IMR-90 (cell line): Measurements from ENCODE around the gene CENPP. TPM values are rescaled to one million over a fixed set of nuclear protein-coding genes. Genes with fewer than 3 reads are reported as not detected.

Source experiments
- ATAC-seq: fragments of 200-7000 bp; cut with Tn5 transposase; 2 replicates; pipeline ENCODE4 v1.9.1; 2020; ENCODE audit warnings: low read depth, mild to moderate bottlenecking, moderate library complexity
- BruUV-seq: library from RNA; stranded (reverse); fragments of 400-500 nt; replicated peaks from 2 replicates; lab custom pipeline; 2021; lab: Mats Ljungman, UMichigan
- CTCF ChIA-PET: fragments of 300-600 bp; formaldehyde crosslinking; extraction: SDS; loops from one replicate; lab custom pipeline; 2021; ENCODE audit warnings: antibody characterized with exemption; lab: Yijun Ruan, JAX
- POLR2A ChIA-PET: fragments of 300-600 bp; sonication (Branson Sonifier 250); formaldehyde crosslinking; loops from one replicate; lab custom pipeline; 2022; ENCODE audit warnings: antibody characterized with exemption; ENCODE audit not compliant: unreplicated experiment; lab: Charles Lee
- DNase-seq: peaks from one replicate; pipeline ENCODE4 v3.0.0; 2013
- H2AFZ ChIP-seq: replicated peaks from 2 replicates; pipeline ENCODE3; 2013; ENCODE audit warnings: low read length, mild to moderate bottlenecking; ENCODE audit not compliant: poor library complexity
- H2AK5ac ChIP-seq: 2 replicates; pipeline ENCODE4 v1.6.1; 2013; ENCODE audit warnings: low read depth, low read length, inconsistent platforms
- H2AK9ac ChIP-seq: replicated peaks from 2 replicates; pipeline ENCODE3; 2013; ENCODE audit warnings: mild to moderate bottlenecking, low read depth, low read length, moderate library complexity; ENCODE audit not compliant: poor library complexity
- H2BK120ac ChIP-seq: 2 replicates; pipeline ENCODE4 v1.6.1; 2013; ENCODE audit warnings: low read depth, low read length, inconsistent platforms
- H2BK15ac ChIP-seq: 3 replicates; pipeline ENCODE4 v1.6.1; 2013; ENCODE audit warnings: low read depth, low read length, inconsistent platforms
- H2BK20ac ChIP-seq: 2 replicates; pipeline ENCODE4 v1.6.1; 2013; ENCODE audit warnings: low read depth, mild to moderate bottlenecking, inconsistent platforms, low read length, moderate library complexity
- H2BK5ac ChIP-seq: 2 replicates; pipeline ENCODE4 v1.6.1; 2013; ENCODE audit warnings: mild to moderate bottlenecking, low read depth, low read length, inconsistent platforms; ENCODE audit not compliant: poor library complexity, severe bottlenecking
- H3K14ac ChIP-seq: replicated peaks from 2 replicates; pipeline ENCODE4 v1.6.1; 2013; ENCODE audit warnings: low read depth, low read length, inconsistent platforms
- H3K18ac ChIP-seq: 2 replicates; pipeline ENCODE4 v1.6.1; 2013; ENCODE audit warnings: low read depth, low read length, control low read depth
- H3K23ac ChIP-seq: 2 replicates; pipeline ENCODE4 v1.6.1; 2013; ENCODE audit warnings: low read depth, low read length, inconsistent platforms
- H3K27ac ChIP-seq: 2 replicates; pipeline ENCODE4 v1.5.1; 2013; ENCODE audit warnings: mild to moderate bottlenecking, control low read depth, low read length; ENCODE audit not compliant: insufficient read depth
- H3K27me3 ChIP-seq: 2 replicates; pipeline ENCODE4 v1.6.1; 2013; ENCODE audit warnings: low read length; ENCODE audit not compliant: control insufficient read depth, insufficient read depth
- H3K36me3 ChIP-seq: 2 replicates; pipeline ENCODE4 v1.6.1; 2013; ENCODE audit warnings: low read length, mixed read lengths; ENCODE audit not compliant: control insufficient read depth, insufficient read depth
- H3K4ac ChIP-seq: 2 replicates; pipeline ENCODE4 v1.6.1; 2013; ENCODE audit warnings: low read depth, low read length, inconsistent platforms
- H3K4me1 ChIP-seq: 2 replicates; pipeline ENCODE4 v1.6.1; 2013; ENCODE audit warnings: low read length, mixed read lengths; ENCODE audit not compliant: control insufficient read depth, insufficient read depth
- H3K4me2 ChIP-seq: 2 replicates; pipeline ENCODE4 v1.6.1; 2013; ENCODE audit warnings: low read depth, mild to moderate bottlenecking, control low read depth, low read length, moderate library complexity
- H3K4me3 ChIP-seq: 2 replicates; pipeline ENCODE4 v1.5.1; 2013; ENCODE audit warnings: low read depth, mild to moderate bottlenecking, control low read depth, low read length, moderate library complexity; ENCODE audit not compliant: insufficient read depth
- H3K56ac ChIP-seq: 2 replicates; pipeline ENCODE4 v1.6.1; 2013; ENCODE audit warnings: low read length, inconsistent platforms; ENCODE audit not compliant: insufficient read depth; ENCODE audit errors: extremely low read depth
- H3K79me1 ChIP-seq, 2 experiments: 2 replicates each; pipeline ENCODE4 v1.6.1; 2013; ENCODE audit warnings: low read length in 2 of 2, inconsistent platforms in 1 of 2, low read depth in 1 of 2
- H3K9ac ChIP-seq: 2 replicates; pipeline ENCODE4 v1.6.1; 2013; ENCODE audit warnings: low read depth, low read length, control low read depth
- H3K9me1 ChIP-seq: 2 replicates; pipeline ENCODE4 v1.6.1; 2013; ENCODE audit warnings: low read length, inconsistent platforms; ENCODE audit not compliant: insufficient read depth
- H3K9me3 ChIP-seq: 2 replicates; pipeline ENCODE4 v1.6.1; 2013; ENCODE audit warnings: low read length; ENCODE audit not compliant: control insufficient read depth, insufficient read depth
- H4K20me1 ChIP-seq: 2 replicates; pipeline ENCODE4 v1.6.1; 2013; ENCODE audit warnings: low read length, inconsistent platforms; ENCODE audit not compliant: insufficient read depth
- H4K5ac ChIP-seq: 2 replicates; pipeline ENCODE4 v1.6.1; 2013; ENCODE audit warnings: mild to moderate bottlenecking, low read depth, low read length, control low read depth
- H4K8ac ChIP-seq, 2 experiments: 2 replicates each; pipeline ENCODE4 v1.6.1; 2013; ENCODE audit warnings: low read depth in 2 of 2, low read length in 2 of 2, control low read depth in 1 of 2, inconsistent platforms in 1 of 2
- H4K91ac ChIP-seq: 2 replicates; pipeline ENCODE4 v1.6.1; 2013; ENCODE audit warnings: low read depth, low read length, inconsistent platforms; ENCODE audit not compliant: insufficient read depth
- BHLHE40 ChIP-seq: fragments of 150-350 bp; IDR thresholded peaks from 2 replicates; pipeline ENCODE4 v1.6.1; 2016; ENCODE audit warnings: mild to moderate bottlenecking, low read depth, low read length
- RAD21 ChIP-seq: IDR thresholded peaks from 2 replicates; pipeline ENCODE4 v1.6.1; 2012; ENCODE audit warnings: low read length, improper control_type of control experiment
- WGBS, 2 experiments: methylation state at CpG; one replicate each; pipeline versions ENCODE4 v1.1.5 to v1.1.7; 2013; ENCODE audit warnings: missing lambda C conversion rate in 2 of 2; ENCODE audit not compliant: insufficient read length in 1 of 2; ENCODE audit errors: extremely low coverage in 2 of 2; 5-methylcytosine and 5-hydroxymethylcytosine counted together
- dilution Hi-C: fragments of 300-500 bp; cut with HindIII; formaldehyde crosslinking; loops from one replicate; pipeline ENCODE4 v1.14.3; 2018; ENCODE audit warnings: low sequenced_read_pairs; ENCODE audit not compliant: unreplicated experiment
- in situ Hi-C: fragments of 300-500 bp; cut with MboI; formaldehyde crosslinking; loops from 3 replicates; pipeline ENCODE4 v1.14.3; 2019; ENCODE audit warnings: low sequenced_read_pairs, inconsistent platforms, mixed read lengths
- intact Hi-C: fragments of 100-400 bp; cut with micrococcal nuclease; formaldehyde crosslinking; loops from 2 replicates; pipeline ENCODE4 v1.10.0; 2022
- polyA plus RNA-seq, 3 experiments: library from polyadenylated mRNA; depleted of rRNA; stranded (reverse); fragments of >200 nt; gene quantifications; 2 replicates each; pipeline ENCODE4 v1.2.3, GENCODE V29; 2012; ENCODE audit warnings: low replicate concordance in 1 of 3
- total RNA-seq: library from RNA; depleted of rRNA; stranded (reverse); fragments of >200 nt; gene quantifications from 2 replicates; pipeline ENCODE4 v1.2.3, GENCODE V29; 2012

Gene CENPP
- total and polyA plus RNA-seq, 2 of the 4 experiments (the other 2 are of a cell fraction): 1.4 to 2.0 TPM

DNA sequence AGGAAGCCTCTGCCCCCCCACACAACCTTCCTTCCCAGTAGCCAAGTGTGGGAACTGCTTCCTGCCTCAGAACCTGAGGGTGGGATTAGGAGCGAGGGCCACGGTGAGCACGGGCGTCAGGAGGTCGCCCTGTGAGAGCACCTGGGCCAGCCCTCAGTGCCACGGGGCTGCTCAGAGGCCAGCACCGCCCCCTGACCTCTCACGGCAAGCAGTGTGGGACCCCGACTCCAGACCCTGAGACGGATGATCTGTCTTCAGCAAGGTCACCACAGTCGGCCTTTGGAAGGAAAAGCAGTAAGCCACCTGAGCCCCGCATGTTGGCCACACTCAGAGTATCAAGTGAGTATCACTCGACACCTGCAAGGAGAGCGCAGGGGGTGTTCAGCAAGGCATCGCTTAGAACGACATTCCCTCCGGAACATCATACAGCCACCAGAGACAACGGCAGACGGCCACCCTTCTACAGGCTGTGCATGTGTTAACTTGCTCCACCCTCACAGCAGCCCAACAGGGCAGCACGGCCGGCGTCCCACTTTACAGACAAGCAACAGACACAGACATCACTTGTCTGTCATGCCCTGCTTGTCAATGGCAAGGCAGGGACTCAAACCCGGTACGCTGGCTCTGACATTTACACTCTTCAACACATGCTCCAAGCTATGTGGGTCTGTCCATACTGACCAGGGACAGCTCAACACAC, 294.0 kb downstream of the CENPP start:
- Histone ChIP-seq H3K36me3 (peaks cover 36% of the 10 kb centered on the region), H3K18ac (no peak overlapping the region), H4K91ac (no peak overlapping the region), H3K56ac (no peak overlapping the region), H3K9me1 (peaks cover 24% of the 10 kb centered on the region; the same call in 1 of the 2 replicates), H2AK9ac (no peak overlapping the region), H4K20me1 (no peaks in the 10 kb centered on the region), H3K4me3 (no peak overlapping the region), H2BK15ac (no peak overlapping the region), H2BK120ac (no peak overlapping the region), H3K79me1 (peaks cover 5 to 11% of the 10 kb centered on the region in 2 experiments; a peak in 3 of 4 replicates), H4K5ac (no peak overlapping the region), H4K8ac (no peak overlapping the region), H3K27ac (no peak overlapping the region), H3K9me3 (no peaks in the 10 kb centered on the region), H3K27me3 (no peaks in the 10 kb centered on the region), H2BK5ac (no peak overlapping the region), H3K9ac (no peak overlapping the region), H3K4me2 (no peak overlapping the region), H3K23ac (peak overlapping the region; percentile 71; the same call in 1 of the 2 replicates), H2AFZ (no peak overlapping the region), H2BK20ac (no peak overlapping the region), H3K4me1 (peaks cover 14% of the 10 kb centered on the region; the same call in 1 of the 2 replicates), H3K4ac (no peak overlapping the region), H2AK5ac (no peak overlapping the region), H3K14ac (no peak overlapping the region)
- DNase-seq (no peak), ATAC-seq (no peak)
- BruUV-seq: no TSS peak
- POLR2A ChIA-PET: no interaction called here
- dilution Hi-C loops (no loop called here), intact Hi-C loops (no loop called here), in situ Hi-C loops (no loop called here)
- CTCF ChIA-PET: no interaction called here
- TF ChIP-seq BHLHE40 (no peak), RAD21 (no peak)
- 87% methylated on average over 14 of the region's 24 CpGs; no CpG with 5 or more reads in 1 of the 2 experiments for WGBS, 2 experiments
